Measurements from ENCODE around the gene KRTAP1-4.
"Not testable (repeated sequence)": the region's sequence is repeated elsewhere in the genome, so short reads cannot be mapped to it uniquely, and the experiment has no call there.

Gene KRTAP1-4

DNA sequence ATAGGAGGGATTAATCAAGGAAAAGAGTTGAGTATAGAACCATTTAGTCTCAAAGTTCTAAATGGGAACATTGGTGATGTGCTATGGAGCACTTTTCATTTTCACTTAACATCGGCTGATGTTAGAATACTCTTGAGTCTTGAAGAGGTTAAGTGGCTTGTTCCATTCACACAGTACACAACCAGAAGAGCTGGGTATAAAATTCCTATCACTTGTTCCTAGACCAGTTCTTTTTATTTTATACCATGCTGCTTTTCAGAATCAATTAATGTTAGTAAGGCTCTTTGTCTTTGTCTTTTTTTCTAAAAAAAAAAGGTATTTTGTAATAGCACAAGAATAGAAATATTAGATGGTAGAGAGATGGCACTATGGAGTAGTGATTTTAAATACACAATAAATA, 13.0 kb upstream of the KRTAP1-4 start:
- TF ChIP-seq, protein P1, sequence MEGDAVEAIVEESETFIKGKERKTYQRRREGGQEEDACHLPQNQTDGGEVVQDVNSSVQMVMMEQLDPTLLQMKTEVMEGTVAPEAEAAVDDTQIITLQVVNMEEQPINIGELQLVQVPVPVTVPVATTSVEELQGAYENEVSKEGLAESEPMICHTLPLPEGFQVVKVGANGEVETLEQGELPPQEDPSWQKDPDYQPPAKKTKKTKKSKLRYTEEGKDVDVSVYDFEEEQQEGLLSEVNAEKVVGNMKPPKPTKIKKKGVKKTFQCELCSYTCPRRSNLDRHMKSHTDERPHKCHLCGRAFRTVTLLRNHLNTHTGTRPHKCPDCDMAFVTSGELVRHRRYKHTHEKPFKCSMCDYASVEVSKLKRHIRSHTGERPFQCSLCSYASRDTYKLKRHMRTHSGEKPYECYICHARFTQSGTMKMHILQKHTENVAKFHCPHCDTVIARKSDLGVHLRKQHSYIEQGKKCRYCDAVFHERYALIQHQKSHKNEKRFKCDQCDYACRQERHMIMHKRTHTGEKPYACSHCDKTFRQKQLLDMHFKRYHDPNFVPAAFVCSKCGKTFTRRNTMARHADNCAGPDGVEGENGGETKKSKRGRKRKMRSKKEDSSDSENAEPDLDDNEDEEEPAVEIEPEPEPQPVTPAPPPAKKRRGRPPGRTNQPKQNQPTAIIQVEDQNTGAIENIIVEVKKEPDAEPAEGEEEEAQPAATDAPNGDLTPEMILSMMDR (IDR thresholded peaks at IDR 0.05; ENCODE audit: low read depth, low read length): no peak
- no peak overlapping the region for H3K4me3 ChIP-seq (ENCODE audit: low read depth, low read length)

- not testable (repeated sequence) for H3K4me3 ChIP-seq (ENCODE audit: low read depth, low read length)
Observed at GRCh38 chr17:41040783-41041571, 11.0 kb upstream of the KRTAP1-4 start, which contains the start of gene KRTAP1-1. Gene KRTAP1-1 (minus strand): TSS chr17:41041450. CDS start chr17:41041397, 53 bp downstream.

DNA sequence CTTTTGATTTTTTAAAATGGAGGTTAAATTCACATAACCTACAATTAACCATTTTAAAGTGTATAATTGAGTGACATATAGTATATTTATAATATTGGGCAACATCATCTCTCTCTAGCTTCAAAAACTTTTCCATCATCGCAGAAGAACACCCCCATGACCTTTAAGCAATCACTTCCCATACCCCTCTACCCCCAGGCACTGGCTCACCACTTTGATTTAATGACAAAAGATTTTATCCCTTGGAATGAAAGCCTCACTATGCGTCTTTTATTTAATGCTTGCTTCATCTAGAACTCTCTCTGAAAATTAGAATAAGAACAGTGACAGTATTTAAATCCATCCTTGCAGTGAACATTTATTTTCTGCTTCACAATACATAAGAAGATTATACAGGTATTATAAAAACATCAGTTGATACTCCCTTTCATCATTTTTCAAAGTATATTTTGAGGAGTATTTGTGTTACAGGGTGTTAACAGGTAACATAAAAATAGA, 7.9 kb upstream of the KRTAP1-4 start:
- TF ChIP-seq, protein P1 (IDR thresholded peaks at IDR 0.05; ENCODE audit: low read depth, low read length): no peak
- H3K4me3 ChIP-seq (ENCODE audit: low read depth, low read length): no peak overlapping the region

DNA sequence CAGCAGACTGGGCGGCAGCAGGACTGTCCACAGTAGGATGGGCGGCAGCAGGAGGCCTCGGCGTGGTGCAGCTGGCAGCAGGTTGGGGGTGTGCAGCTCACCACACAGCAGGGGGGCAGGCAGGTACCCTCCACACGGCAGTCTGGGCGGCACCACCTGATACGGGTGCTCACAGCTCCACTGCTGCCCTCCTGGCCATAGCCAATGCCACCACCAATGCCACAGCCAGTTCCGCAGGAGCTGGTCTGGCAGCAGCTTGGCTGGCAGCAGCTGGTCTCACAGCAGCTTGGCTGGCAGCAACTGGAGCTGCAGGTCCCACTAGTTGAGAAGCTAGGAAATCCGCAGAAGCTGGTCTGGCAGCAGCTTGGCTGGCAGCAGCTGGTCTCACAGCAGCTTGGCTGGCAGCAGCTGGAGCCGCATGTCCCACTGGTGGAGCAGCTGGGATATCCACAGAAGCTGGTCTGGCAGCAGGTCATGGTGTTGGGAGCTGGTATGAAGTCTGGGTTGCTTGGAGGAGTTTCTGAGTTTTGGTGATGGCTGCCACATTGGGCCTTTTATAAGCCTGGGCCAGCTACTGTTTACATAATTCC, 4.4 kb upstream of the KRTAP1-4 start, which contains the start of gene KRTAP1-3:
Gene KRTAP1-3 (minus strand): TSS at position 529 of the 590 bp plus-strand sequence. CDS start 53 bp downstream, at position 476.
- not testable (repeated sequence) for H3K4me3 ChIP-seq (ENCODE audit: low read depth, low read length)

DNA sequence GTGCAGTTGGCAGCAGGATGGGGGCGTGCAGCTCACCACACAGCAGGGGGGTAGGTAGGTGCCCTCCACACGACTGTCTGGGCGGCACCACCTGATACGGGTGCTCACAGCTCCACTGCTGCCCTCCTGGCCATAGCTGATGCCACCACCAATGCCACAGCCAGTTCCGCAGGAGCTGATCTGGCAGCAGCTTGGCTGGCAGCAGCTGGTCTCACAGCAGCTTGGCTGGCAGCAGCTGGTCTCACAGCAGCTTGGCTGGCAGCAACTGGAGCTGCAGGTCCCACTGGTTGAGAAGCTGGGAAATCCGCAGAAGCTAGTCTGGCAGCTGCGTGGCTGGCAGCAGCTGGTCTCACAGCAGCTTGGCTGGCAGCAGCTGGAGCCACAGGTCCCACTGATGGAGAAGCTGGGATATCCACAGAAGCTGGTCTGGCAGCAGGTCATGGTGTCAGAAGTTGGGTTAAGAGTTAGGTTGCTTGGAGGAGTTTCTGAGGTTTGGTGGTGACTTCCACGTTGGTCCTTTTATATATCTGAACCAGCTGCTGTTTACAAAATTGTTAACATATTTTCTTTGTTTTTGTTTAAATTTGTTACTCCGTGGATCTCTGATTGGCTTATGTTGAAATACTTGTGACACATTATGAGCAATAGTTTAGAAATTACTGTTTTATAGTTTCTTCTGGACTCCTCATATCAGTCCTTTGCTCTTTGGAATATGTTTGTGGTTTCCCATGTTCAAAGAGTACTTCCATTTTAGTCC, 3.1 kb downstream of the KRTAP1-4 start, which contains the start of gene KRTAP1-5:
Gene KRTAP1-5 (minus strand): TSS at position 494 of the 757 bp plus-strand sequence. CDS start 53 bp downstream, at position 441.
- TF ChIP-seq, protein P1 (IDR thresholded peaks at IDR 0.05; ENCODE audit: low read depth, low read length): no peak
- no peak within 1 kb of the TSS for H3K4me3 ChIP-seq (ENCODE audit: low read depth, low read length)

DNA sequence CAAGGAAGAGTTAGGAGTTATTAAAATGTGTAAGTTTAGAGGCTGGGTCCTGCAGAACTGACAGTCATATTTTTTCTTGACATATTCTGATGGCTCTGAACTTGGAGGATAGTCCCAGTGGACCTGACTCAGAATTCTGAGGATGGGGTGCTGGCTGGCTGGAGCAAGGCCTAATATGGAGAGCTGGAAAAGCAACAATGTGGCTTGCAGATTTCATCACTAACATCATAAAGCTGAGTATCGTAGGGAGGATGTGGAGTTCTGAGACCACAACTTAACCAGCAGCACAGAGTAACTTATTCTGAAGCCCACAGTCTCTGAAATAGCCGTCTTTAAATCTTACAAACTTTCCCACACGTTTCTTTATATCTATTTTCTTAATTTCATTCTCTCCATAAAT, 5.3 kb downstream of the KRTAP1-4 start:
- no peak overlapping the region for H3K4me3 ChIP-seq (ENCODE audit: low read depth, low read length)

GRCh38 chr17:41020336-41020735, 9.7 kb downstream of the KRTAP1-4 start:
- H3K4me3 ChIP-seq (ENCODE audit: low read depth, low read length): no peak overlapping the region
- TF ChIP-seq, protein P1 (IDR thresholded peaks at IDR 0.05; ENCODE audit: low read depth, low read length): no peak

More for the DNA sequence above, 5.3 kb downstream of the KRTAP1-4 start:
- TF ChIP-seq, protein P1 (IDR thresholded peaks at IDR 0.05; ENCODE audit: low read depth, low read length): no peak
